Measurements from ENCODE around the gene PTOV1. TPM values are rescaled to one million over a fixed set of nuclear protein-coding genes. Genes with fewer than 3 reads are reported as not detected.

PTOV1 gene
- total RNA-seq, 2 donors from 2014 or later, result 179 to 252 TPM

DNA sequence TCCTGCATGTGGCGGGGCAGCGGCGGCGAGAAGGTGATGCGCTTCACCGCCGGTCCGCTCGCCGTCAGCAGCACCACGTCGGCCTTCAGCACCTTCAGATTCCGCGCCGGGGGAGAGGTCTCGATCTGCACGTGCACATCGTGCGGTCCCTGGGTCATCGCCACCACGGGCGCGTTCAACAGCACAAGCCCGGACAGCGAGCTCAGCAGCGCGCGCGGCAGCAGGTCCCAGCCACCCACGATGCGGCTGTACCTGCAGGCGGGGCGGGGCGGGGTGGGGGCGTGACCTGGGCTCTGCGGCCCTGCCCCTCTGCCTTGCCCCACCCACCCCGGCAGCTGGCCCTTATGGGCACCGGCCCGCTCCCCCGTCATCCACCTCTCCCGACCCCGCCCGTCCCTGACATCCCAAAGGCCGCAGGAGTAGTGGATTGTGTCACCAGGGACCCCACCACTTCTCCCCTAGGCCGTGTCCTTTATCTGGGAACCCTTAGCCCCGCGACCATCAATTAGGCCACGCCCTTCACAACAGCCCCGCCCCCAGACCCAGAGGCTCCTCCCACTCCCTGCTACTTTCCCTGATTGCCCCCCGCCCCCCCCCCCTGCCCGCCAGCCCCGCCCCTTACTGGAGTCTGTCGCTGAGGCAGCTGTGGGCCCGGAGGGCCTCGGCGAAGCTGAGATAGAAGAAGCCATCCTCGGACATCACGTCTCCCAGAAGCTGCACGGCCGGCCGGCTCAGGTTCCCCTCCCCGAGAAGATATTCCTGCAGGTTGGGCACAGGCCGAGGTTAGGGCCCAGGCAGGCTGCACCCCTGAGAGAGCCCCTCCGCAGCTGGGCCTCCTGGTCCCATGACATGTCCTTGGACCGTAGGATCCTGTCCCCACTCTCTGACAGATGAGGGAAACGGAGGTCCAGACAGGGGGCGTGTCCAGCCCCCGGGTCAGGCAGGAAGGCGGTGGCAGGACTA, 39.7 kb downstream of the PTOV1 start:
- intact Hi-C loops (cut with DNase I), result no loop called here
- Histone ChIP-seq H3K4me1 (replicated peaks) (no peaks in the 10 kb centered on the region), H3K9me3 (no peaks in the 10 kb centered on the region), H3K27ac (no peak overlapping the region), H3K36me3 (no peaks in the 10 kb centered on the region), H3K4me3 (peak overlapping the region in 1 of 2 donors; percentile 17), H3K27me3 (replicated peaks; ENCODE audit: insufficient read depth) (no peaks in the 10 kb centered on the region)
- TF ChIP-seq, protein P1, sequence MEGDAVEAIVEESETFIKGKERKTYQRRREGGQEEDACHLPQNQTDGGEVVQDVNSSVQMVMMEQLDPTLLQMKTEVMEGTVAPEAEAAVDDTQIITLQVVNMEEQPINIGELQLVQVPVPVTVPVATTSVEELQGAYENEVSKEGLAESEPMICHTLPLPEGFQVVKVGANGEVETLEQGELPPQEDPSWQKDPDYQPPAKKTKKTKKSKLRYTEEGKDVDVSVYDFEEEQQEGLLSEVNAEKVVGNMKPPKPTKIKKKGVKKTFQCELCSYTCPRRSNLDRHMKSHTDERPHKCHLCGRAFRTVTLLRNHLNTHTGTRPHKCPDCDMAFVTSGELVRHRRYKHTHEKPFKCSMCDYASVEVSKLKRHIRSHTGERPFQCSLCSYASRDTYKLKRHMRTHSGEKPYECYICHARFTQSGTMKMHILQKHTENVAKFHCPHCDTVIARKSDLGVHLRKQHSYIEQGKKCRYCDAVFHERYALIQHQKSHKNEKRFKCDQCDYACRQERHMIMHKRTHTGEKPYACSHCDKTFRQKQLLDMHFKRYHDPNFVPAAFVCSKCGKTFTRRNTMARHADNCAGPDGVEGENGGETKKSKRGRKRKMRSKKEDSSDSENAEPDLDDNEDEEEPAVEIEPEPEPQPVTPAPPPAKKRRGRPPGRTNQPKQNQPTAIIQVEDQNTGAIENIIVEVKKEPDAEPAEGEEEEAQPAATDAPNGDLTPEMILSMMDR (IDR thresholded peaks at IDR 0.05), result peak in 1 of 4 experiments; percentile 5
- no peak for TF ChIP-seq POLR2AphosphoS5 (IDR thresholded peaks at IDR 0.05)
- no peak for DNase-seq (ENCODE audit: low spot score)
- 12% methylated on average over 56 of the region's 69 CpGs for WGBS

DNA sequence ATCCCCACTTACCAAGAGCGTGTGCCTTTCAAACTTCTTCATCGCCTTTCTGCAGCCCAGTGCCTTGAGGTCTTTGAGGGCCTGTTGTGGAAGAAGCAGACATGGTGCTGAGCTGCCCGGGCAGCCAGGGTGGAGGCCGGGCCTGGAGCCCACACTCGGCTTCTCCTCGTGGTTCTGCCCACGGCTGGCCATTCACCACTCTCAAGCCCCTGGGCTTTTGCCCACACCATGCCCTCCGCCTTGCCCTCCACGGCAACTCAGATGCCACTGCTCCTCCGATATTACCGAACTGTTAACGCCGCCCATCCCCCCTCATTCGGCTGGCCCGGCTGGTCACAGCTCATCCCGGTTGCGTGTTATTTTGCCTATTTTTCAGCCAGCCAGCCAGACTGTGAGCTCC, 40.4 kb downstream of the PTOV1 start:
- no peaks in the 10 kb centered on the region for H3K4me1 ChIP-seq (replicated peaks)
- intact Hi-C loops (cut with DNase I), result no loop called here
- H3K27ac ChIP-seq, result no peak overlapping the region
- TF ChIP-seq POLR2A (IDR thresholded peaks at IDR 0.05) (no peak), POLR2AphosphoS5 (IDR thresholded peaks at IDR 0.05) (no peak)
- TF ChIP-seq, protein P1 (IDR thresholded peaks at IDR 0.05), result no peak
- no peak for DNase-seq (ENCODE audit: low spot score)
- H3K4me3 ChIP-seq, result no peak overlapping the region
- no peaks in the 10 kb centered on the region for H3K9me3 ChIP-seq
- WGBS, result 85% methylated on average over 17 of the region's 17 CpGs
- no peaks in the 10 kb centered on the region for H3K27me3 ChIP-seq (replicated peaks; ENCODE audit: insufficient read depth)
- no peaks in the 10 kb centered on the region for H3K36me3 ChIP-seq

- no peaks in the 10 kb centered on the region for H3K27me3 ChIP-seq (replicated peaks; ENCODE audit: insufficient read depth)
- no peaks in the 10 kb centered on the region for H3K36me3 ChIP-seq
- no peak for DNase-seq (ENCODE audit: low spot score)
- TF ChIP-seq, protein P1 (IDR thresholded peaks at IDR 0.05), result no peak
- no peak for TF ChIP-seq POLR2AphosphoS5 (IDR thresholded peaks at IDR 0.05)
- no peak for TF ChIP-seq POLR2A (IDR thresholded peaks at IDR 0.05)
- 89% methylated on average over 1 of the region's 1 CpG for WGBS
- no peak overlapping the region for H3K27ac ChIP-seq
- H3K4me3 ChIP-seq, result no peak overlapping the region
- intact Hi-C loops (cut with DNase I), result no loop called here
- no peaks in the 10 kb centered on the region for H3K9me3 ChIP-seq
- H3K4me1 ChIP-seq (replicated peaks), result no peaks in the 10 kb centered on the region
Observed at GRCh38 chr19:49892716-49893115, 41.8 kb downstream of the PTOV1 start.

DNA sequence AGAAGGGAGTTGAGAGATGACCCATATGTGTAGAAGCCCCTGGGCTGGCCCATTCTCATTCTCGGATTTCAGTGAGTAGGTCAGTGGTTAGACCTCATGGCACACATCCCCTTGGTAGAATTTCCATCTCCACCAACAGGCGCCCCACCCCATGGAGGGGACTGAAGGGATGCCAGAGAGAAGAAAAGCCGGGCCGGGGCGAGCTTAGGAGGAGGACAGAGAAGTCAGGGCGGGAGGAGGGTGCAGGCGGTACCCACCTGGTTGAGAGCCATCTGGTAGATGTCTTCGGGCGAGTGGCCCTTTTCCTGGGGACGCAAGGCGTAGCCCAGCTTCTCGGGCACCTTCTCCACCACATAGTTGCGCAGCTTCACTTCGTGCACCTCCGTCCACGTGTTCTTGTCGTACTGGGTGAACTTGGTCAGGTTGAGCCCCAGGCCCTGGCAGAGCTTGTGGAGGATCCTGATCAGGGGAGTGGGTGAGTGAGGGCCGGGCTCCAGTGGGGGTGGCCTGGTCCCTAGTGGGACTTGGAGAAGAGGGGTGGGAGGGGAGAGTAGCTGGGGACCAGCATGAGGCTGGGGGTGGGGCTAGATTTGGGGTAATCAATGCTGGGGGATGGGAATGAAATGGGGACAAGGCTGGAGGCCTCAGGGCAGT, 43.2 kb downstream of the PTOV1 start:
- Histone ChIP-seq H3K4me3 (no peak overlapping the region), H3K9me3 (no peaks in the 10 kb centered on the region), H3K36me3 (no peaks in the 10 kb centered on the region), H3K4me1 (replicated peaks) (no peaks in the 10 kb centered on the region), H3K27ac (no peak overlapping the region), H3K27me3 (replicated peaks; ENCODE audit: insufficient read depth) (no peaks in the 10 kb centered on the region)
- intact Hi-C loops (cut with DNase I), result no loop called here
- no peak for DNase-seq (ENCODE audit: low spot score)
- no peak for TF ChIP-seq POLR2AphosphoS5 (IDR thresholded peaks at IDR 0.05)
- TF ChIP-seq POLR2A (IDR thresholded peaks at IDR 0.05), result no peak
- TF ChIP-seq, protein P1 (IDR thresholded peaks at IDR 0.05), result no peak
- WGBS, result 95% methylated on average over 18 of the region's 18 CpGs

Measured in prostate gland (tissue), 2 donors.